Muscle layer of duodenum (tissue), 2 donors: ENCODE results near the gene PHLPP2.
"Not testable (repeated sequence)": the region's sequence is repeated elsewhere in the genome, so short reads cannot be mapped to it uniquely, and the experiment has no call there.

Source experiments
- H3K27ac ChIP-seq: one replicate; pipeline ENCODE4 v1.7.0; 2013; ENCODE audit warnings: mild to moderate bottlenecking, low read length
- H3K27me3 ChIP-seq: one replicate; pipeline ENCODE4 v1.7.0; 2013; ENCODE audit warnings: low read depth, mild to moderate bottlenecking, control low read depth, low read length
- H3K36me3 ChIP-seq, 2 donors: one replicate each; pipeline ENCODE4 v1.7.0; 2013; ENCODE audit warnings: low read length in 2 of 2, control low read depth in 1 of 2, mild to moderate bottlenecking in 1 of 2; ENCODE audit not compliant: insufficient read depth in 2 of 2, control insufficient read depth in 1 of 2
- H3K4me1 ChIP-seq, 2 donors: one replicate each; pipeline ENCODE4 v1.7.0; 2013; ENCODE audit warnings: low read length in 2 of 2, mild to moderate bottlenecking in 2 of 2, control low read depth in 1 of 2, moderate library complexity in 1 of 2; ENCODE audit not compliant: insufficient read depth in 2 of 2, control insufficient read depth in 1 of 2
- H3K4me3 ChIP-seq, 2 donors: one replicate each; pipeline ENCODE4 v1.7.0; 2013; ENCODE audit warnings: low read length in 2 of 2, low read depth in 1 of 2, mild to moderate bottlenecking in 1 of 2
- H3K9me3 ChIP-seq, 2 donors: one replicate each; pipeline ENCODE4 v1.7.0; 2013; ENCODE audit warnings: low read length in 2 of 2, control low read depth in 1 of 2, mild to moderate bottlenecking in 1 of 2; ENCODE audit not compliant: control insufficient read depth in 1 of 2
- donor health status: healthy.

PHLPP2 gene

GRCh38 chr16:71629278-71630016 lies 95.1 kb downstream of the PHLPP2 start:
- H3K27ac ChIP-seq, result no peak overlapping the region

GRCh38 chr16:71628810-71629209 lies 95.7 kb downstream of the PHLPP2 start:
- no peak overlapping the region for H3K4me3 ChIP-seq
- no peak overlapping the region for H3K27ac ChIP-seq

More at GRCh38 chr16:71629278-71630016, 95.1 kb downstream of the PHLPP2 start:
- peaks cover 0 to 12% of the 10 kb centered on the region in 2 donors for H3K4me1 ChIP-seq
- no peaks in the 10 kb centered on the region for H3K27me3 ChIP-seq
- no peaks in the 10 kb centered on the region for H3K9me3 ChIP-seq
- no peak overlapping the region for H3K4me3 ChIP-seq
- H3K36me3 ChIP-seq, result peaks cover 0 to 2% of the 10 kb centered on the region in 2 donors

GRCh38 chr16:71627731-71628181 lies 96.7 kb downstream of the PHLPP2 start:
- H3K9me3 ChIP-seq, result no peaks in the 10 kb centered on the region
- peaks cover 0 to 2% of the 10 kb centered on the region in 2 donors for H3K36me3 ChIP-seq
- H3K27ac ChIP-seq, result no peak overlapping the region
- no peaks in the 10 kb centered on the region for H3K27me3 ChIP-seq
- H3K4me1 ChIP-seq, result peaks cover 0 to 12% of the 10 kb centered on the region in 2 donors
- no peak overlapping the region for H3K4me3 ChIP-seq

More at GRCh38 chr16:71628810-71629209, 95.7 kb downstream of the PHLPP2 start:
- no peaks in the 10 kb centered on the region for H3K9me3 ChIP-seq
- no peaks in the 10 kb centered on the region for H3K27me3 ChIP-seq
- peaks cover 0 to 12% of the 10 kb centered on the region in 2 donors for H3K4me1 ChIP-seq
- peaks cover 0 to 2% of the 10 kb centered on the region in 2 donors for H3K36me3 ChIP-seq

DNA sequence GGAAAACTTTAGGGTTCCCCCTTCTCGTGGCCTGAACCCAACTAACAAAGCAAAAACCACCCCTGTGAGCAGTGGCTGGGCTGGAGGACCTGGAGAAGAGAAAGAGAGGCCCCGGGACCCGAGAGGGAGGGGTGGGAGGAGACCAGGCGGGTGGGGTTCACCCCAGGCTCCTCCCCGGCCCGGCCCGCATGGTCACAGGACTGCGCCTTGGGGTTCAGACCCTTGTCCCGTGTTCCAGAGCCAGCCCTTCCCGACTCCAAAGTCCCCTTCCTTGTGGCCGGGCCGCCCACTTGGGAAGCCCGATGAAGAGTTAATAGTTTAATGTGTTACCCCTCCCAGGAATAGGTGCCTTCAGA lies 97.7 kb downstream of the PHLPP2 start:
- H3K27me3 ChIP-seq, result no peaks in the 10 kb centered on the region
- peaks cover 0 to 3% of the 10 kb centered on the region in 2 donors for H3K9me3 ChIP-seq
- peak overlapping the region; percentile 46 to 68 for H3K4me3 ChIP-seq
- no peak overlapping the region for H3K27ac ChIP-seq
- peaks cover 0 to 2% of the 10 kb centered on the region in 2 donors for H3K36me3 ChIP-seq
- peaks cover 0 to 12% of the 10 kb centered on the region in 2 donors for H3K4me1 ChIP-seq

DNA sequence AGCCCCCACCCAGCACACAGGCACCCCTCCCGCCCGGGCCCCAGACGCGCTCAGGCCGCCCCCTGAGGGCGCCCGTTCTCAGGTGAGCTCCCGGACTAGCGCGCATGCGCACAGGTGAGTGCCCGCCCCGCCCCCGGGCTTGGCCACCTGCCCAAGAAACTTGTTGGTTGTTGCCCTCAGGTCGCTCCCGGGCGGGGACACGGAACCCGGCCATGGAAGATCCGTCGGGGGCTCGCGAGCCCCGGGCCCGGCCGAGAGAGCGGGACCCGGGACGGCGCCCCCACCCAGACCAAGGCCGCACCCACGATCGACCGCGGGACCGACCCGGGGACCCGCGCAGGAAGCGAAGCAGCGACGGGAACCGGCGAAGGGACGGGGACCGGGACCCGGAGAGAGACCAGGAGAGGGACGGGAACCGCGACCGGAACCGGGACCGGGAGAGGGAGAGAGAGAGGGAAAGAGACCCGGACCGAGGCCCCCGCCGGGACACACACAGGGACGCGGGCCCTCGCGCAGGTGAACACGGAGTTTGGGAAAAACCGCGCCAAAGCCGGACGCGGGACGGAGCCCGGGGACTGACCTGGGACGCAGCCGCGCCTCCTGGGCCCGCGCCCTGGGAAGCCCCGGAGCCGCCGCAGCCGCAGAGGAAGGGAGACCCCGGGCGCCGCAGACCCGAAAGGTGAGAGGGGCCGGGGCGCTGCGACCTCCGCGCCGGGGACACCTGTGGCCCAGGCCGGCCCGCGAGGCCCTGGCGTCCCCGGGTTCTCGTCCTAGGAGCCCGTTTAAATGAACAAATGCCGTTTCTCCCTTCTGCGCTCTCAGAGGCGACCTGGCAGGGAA lies 98.3 kb downstream of the PHLPP2 start, which contains the start of gene MARVELD3:
TSS of gene MARVELD3 (plus strand) at position 167 of the 840 bp plus-strand sequence. CDS start at position 213, 46 bp downstream.
- H3K9me3 ChIP-seq, result peaks cover 0 to 3% of the 10 kb centered on the region in 2 donors
- peaks cover 0 to 2% of the 10 kb centered on the region in 2 donors for H3K36me3 ChIP-seq
- peak within 1 kb of the TSS; percentile 46 to 68 for H3K4me3 ChIP-seq
- H3K4me1 ChIP-seq, result peaks cover 0 to 12% of the 10 kb centered on the region in 2 donors
- H3K27ac ChIP-seq, result no peak within 1 kb of the TSS
- no peaks in the 10 kb centered on the region for H3K27me3 ChIP-seq

- Histone ChIP-seq H3K4me1 (peaks cover 0 to 12% of the 10 kb centered on the region in 2 donors), H3K27ac (no peak overlapping the region), H3K4me3 (peak overlapping the region in 1 of 2 donors; percentile 68), H3K27me3 (no peaks in the 10 kb centered on the region), H3K9me3 (peaks cover 0 to 3% of the 10 kb centered on the region in 2 donors), H3K36me3 (no peaks in the 10 kb centered on the region)
These were observed 99.2 kb downstream of the PHLPP2 start for GRCh38 chr16:71625113-71625850.

DNA sequence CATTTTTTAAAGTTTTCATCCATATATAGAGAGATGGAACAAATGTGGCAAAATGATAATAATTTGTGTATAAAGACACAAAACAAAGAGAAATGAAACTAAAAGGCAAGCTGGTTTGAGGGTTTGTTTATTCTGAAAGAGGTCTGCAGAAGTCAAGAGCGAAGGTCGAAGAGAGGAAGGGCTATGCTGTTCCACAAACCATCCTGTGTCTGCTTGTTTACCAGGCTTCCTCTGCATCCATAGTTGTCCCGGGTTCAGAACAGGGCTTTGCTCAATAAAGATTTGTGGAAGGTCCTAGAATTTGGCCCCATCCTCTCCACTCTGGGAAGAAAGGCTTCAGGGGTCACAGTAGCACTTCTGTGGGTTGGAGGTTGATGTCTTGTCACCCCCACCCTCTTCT lies 100.9 kb downstream of the PHLPP2 start:
- H3K4me3 ChIP-seq, result no peak overlapping the region
- H3K36me3 ChIP-seq, result no peaks in the 10 kb centered on the region
- peaks cover 0 to 12% of the 10 kb centered on the region in 2 donors for H3K4me1 ChIP-seq
- no peak overlapping the region for H3K27ac ChIP-seq
- H3K27me3 ChIP-seq, result no peaks in the 10 kb centered on the region
- H3K9me3 ChIP-seq, result peaks cover 0 to 3% of the 10 kb centered on the region in 2 donors

DNA sequence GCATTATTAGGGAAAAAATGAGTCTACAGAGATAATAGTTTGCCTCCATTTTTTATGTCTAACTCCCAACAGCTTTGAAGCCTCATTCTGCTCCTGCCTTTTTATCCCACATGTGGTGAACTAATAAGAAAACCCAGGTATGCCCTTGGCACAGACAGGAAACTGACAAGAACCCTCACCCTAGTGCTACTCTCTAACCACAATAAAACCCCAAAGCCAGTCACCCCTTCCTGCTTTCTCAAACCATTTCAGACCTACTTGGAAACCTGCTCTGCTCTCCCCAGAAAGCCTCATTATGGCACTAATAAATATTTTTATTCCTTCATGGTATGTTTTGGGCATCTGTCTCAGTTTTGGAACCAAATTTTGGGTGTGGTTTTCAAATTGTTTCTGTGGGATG lies 102.4 kb downstream of the PHLPP2 start:
- Histone ChIP-seq H3K4me3 (no peak overlapping the region), H3K27me3 (no peaks in the 10 kb centered on the region), H3K27ac (no peak overlapping the region), H3K4me1 (peaks cover 0 to 12% of the 10 kb centered on the region in 2 donors), H3K36me3 (no peaks in the 10 kb centered on the region), H3K9me3 (peaks cover 0 to 3% of the 10 kb centered on the region in 2 donors)

DNA sequence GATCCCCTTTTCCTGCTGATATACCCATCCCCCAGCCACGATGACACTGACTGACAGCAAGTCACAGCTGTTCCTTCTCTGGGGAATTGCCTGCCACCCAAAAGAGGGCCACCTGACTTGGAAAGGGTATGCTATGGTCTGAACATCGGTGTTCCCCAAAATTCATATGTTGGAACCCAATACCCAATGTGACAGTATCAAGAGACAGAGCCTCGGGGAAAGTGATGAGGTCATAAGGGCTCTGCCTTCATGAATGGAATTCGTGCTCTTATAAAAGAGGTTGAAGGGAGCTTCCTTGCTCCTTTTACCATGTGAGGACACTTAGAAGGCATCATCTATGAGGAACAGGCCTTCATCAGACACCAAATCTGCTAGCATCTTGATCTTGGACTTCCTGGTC lies 106.1 kb downstream of the PHLPP2 start:
- H3K27me3 ChIP-seq, result no peaks in the 10 kb centered on the region
- no peak overlapping the region for H3K27ac ChIP-seq
- peaks cover 0 to 3% of the 10 kb centered on the region in 2 donors for H3K9me3 ChIP-seq
- no peaks in the 10 kb centered on the region for H3K36me3 ChIP-seq
- no peaks in the 10 kb centered on the region for H3K4me1 ChIP-seq
- no peak overlapping the region for H3K4me3 ChIP-seq

DNA sequence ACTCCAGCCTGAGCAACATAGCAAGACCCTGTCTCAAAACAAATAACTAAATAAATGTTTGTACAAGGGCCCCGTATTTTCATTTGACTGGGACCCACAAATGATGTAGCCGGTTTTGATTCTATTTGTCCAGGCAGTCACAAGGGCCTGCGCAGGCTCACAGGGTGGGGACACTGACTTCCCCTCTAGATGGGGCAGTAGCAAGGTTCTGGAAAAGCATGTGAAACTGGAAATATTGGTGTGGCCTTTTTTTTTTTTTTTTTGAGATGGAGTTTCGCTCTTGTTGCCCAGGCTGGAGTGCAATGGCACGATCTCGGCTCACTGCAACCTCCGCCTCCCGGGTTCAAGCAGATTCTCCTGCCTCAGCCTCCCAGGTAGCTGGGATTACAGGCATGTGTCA lies 109.5 kb downstream of the PHLPP2 start:
- H3K27ac ChIP-seq, H3K4me3 ChIP-seq, H3K36me3 ChIP-seq, H3K4me1 ChIP-seq, H3K27me3 ChIP-seq, H3K9me3 ChIP-seq: not testable (repeated sequence)
